G401 (cell line): Measurements from ENCODE around the gene ALDH3B1. TPM values are rescaled to one million over a fixed set of nuclear protein-coding genes. Genes with fewer than 3 reads are reported as not detected.

Source experiments
- DNase-seq: peaks from one replicate; pipeline ENCODE4 v3.0.0-alpha.2; 2015; ENCODE audit warnings: low spot score
- in situ Hi-C: cut with HindIII; loops from 2 replicates; pipeline ENCODE4 v1.10.0; 2016; ENCODE audit warnings: low sequenced_read_pairs, mixed read lengths
- total RNA-seq: library from RNA; depleted of rRNA; stranded (reverse); fragments of >200 nt; shearing (Covaris generic); gene quantifications from 2 replicates; pipeline ENCODE4 v1.2.3, GENCODE V29; 2014

Gene ALDH3B1
- total RNA-seq, 1 experiment from 2014 or later: 2.1 TPM

GRCh38 chr11:68012044-68012842 is 2.1 kb downstream of the ALDH3B1 start:
- in situ Hi-C loops: no loop called here
- DNase-seq: no peak

- in situ Hi-C loops: no loop called here
- no peak for DNase-seq
Measured at GRCh38 chr11:68012843-68013610, 2.9 kb downstream of the ALDH3B1 start.

- no peak for DNase-seq
- in situ Hi-C loops: no loop called here
Measured at GRCh38 chr11:68013611-68014156, 3.6 kb downstream of the ALDH3B1 start.

- no peak for DNase-seq
- in situ Hi-C loops: no loop called here
Measured at GRCh38 chr11:68014157-68014946, 4.2 kb downstream of the ALDH3B1 start.

GRCh38 chr11:68014947-68015447 is 4.9 kb downstream of the ALDH3B1 start:
- DNase-seq: no peak
- in situ Hi-C loops: no loop called here

GRCh38 chr11:68015467-68015866 is 5.3 kb downstream of the ALDH3B1 start:
- no peak for DNase-seq
- in situ Hi-C loops: no loop called here

GRCh38 chr11:68016161-68016903 is 6.2 kb downstream of the ALDH3B1 start:
- no peak for DNase-seq
- in situ Hi-C loops: no loop called here

GRCh38 chr11:68016904-68017817 is 7.0 kb downstream of the ALDH3B1 start:
- in situ Hi-C loops: no loop called here
- DNase-seq: no peak

GRCh38 chr11:68017980-68018729 is 8.0 kb downstream of the ALDH3B1 start:
- DNase-seq: no peak
- in situ Hi-C loops: no loop called here

- DNase-seq: no peak
- in situ Hi-C loops: no loop called here
Measured at GRCh38 chr11:68018730-68019190, 8.6 kb downstream of the ALDH3B1 start.

GRCh38 chr11:68019486-68019885 is 9.4 kb downstream of the ALDH3B1 start:
- no peak for DNase-seq
- in situ Hi-C loops: no loop called here

GRCh38 chr11:68020575-68020974 is 10.4 kb downstream of the ALDH3B1 start:
- DNase-seq: no peak
- in situ Hi-C loops: no loop called here

GRCh38 chr11:68021167-68021787 is 11.2 kb downstream of the ALDH3B1 start:
- in situ Hi-C loops: no loop called here
- no peak for DNase-seq

GRCh38 chr11:68022531-68022930 is 12.4 kb downstream of the ALDH3B1 start:
- no peak for DNase-seq
- in situ Hi-C loops: no loop called here

GRCh38 chr11:68024508-68024907 is 14.4 kb downstream of the ALDH3B1 start:
- no peak for DNase-seq
- in situ Hi-C loops: no loop called here

- in situ Hi-C loops: no loop called here
- DNase-seq: no peak
Measured at GRCh38 chr11:68025047-68025446, 14.9 kb downstream of the ALDH3B1 start.
